ENCODE results near the gene MAST4.

MAST4 gene

GRCh38 chr5:67144183-67144639, 548.0 kb downstream of the MAST4 start:
- H3K27me3 ChIP-seq (ENCODE audit: control insufficient read depth, low read length): no peaks in the 10 kb centered on the region
- H3K9me3 ChIP-seq (ENCODE audit: control insufficient read depth, insufficient read depth, low read length): no peaks in the 10 kb centered on the region
- TF ChIP-seq CTCF (IDR thresholded peaks at IDR 0.05; ENCODE audit: low read depth, low read length, poor library complexity, severe bottlenecking): no peak
- TF ChIP-seq EZH2phosphoT487 (IDR thresholded peaks at IDR 0.05; ENCODE audit: borderline replicate concordance, low read length): no peak
- H3K79me2 ChIP-seq (ENCODE audit: control insufficient read depth, low read length): no peaks in the 10 kb centered on the region
- no peaks in the 10 kb centered on the region for H3K36me3 ChIP-seq (ENCODE audit: control insufficient read depth, low read length)
- H3K27ac ChIP-seq (ENCODE audit: low read depth, low read length): no peak overlapping the region
- H4K20me1 ChIP-seq (ENCODE audit: control insufficient read depth, insufficient read depth, low read depth, low read length): no peaks in the 10 kb centered on the region
- H3F3A ChIP-seq (ENCODE audit: control insufficient read depth, insufficient read depth): no peaks in the 10 kb centered on the region
- H3K4me2 ChIP-seq (ENCODE audit: low read length): no peak overlapping the region
- H3K4me3 ChIP-seq (ENCODE audit: low read length): no peak overlapping the region
- no peaks in the 10 kb centered on the region for H3K4me1 ChIP-seq (ENCODE audit: control insufficient read depth, low read length)
- H3K9me2 ChIP-seq (replicated peaks; ENCODE audit: control insufficient read depth, low read length): no peaks in the 10 kb centered on the region

GRCh38 chr5:67146574-67146973, 550.4 kb downstream of the MAST4 start:
- TF ChIP-seq EZH2phosphoT487 (IDR thresholded peaks at IDR 0.05; ENCODE audit: borderline replicate concordance, low read length) (no peak), CTCF (IDR thresholded peaks at IDR 0.05; ENCODE audit: low read depth, low read length, poor library complexity, severe bottlenecking) (no peak)
- no peaks in the 10 kb centered on the region for H3K79me2 ChIP-seq (ENCODE audit: control insufficient read depth, low read length)
- H3K4me1 ChIP-seq (ENCODE audit: control insufficient read depth, low read length): no peaks in the 10 kb centered on the region
- no peaks in the 10 kb centered on the region for H3K36me3 ChIP-seq (ENCODE audit: control insufficient read depth, low read length)
- H3K9me3 ChIP-seq (ENCODE audit: control insufficient read depth, insufficient read depth, low read length): no peaks in the 10 kb centered on the region
- H3K27ac ChIP-seq (ENCODE audit: low read depth, low read length): no peak overlapping the region
- H3K4me3 ChIP-seq (ENCODE audit: low read length): no peak overlapping the region
- no peaks in the 10 kb centered on the region for H3K9me2 ChIP-seq (replicated peaks; ENCODE audit: control insufficient read depth, low read length)
- H3K27me3 ChIP-seq (ENCODE audit: control insufficient read depth, low read length): no peaks in the 10 kb centered on the region
- H4K20me1 ChIP-seq (ENCODE audit: control insufficient read depth, insufficient read depth, low read depth, low read length): no peaks in the 10 kb centered on the region
- H3F3A ChIP-seq (ENCODE audit: control insufficient read depth, insufficient read depth): no peaks in the 10 kb centered on the region
- H3K4me2 ChIP-seq (ENCODE audit: low read length): no peak overlapping the region

DNA sequence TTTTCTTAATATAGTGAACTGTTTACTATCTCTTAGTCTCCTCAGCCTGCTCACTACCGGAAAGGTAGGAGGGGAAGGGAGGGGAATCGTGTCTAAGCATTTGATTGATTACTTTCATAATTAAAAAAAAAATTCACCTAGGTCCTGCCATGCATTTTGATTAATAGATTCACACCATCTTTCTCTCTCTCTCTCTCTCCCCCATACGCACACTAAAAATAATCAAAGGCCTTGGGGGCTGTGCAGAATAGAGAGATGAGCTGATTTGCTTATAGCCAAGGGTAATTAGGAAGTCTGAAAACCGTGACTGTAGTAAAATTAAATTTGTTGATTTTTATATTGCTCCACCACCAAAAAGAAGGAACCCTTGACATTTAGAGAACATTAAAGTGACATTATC, 550.8 kb downstream of the MAST4 start:
- no peaks in the 10 kb centered on the region for H3K4me1 ChIP-seq (ENCODE audit: control insufficient read depth, low read length)
- no peaks in the 10 kb centered on the region for H3K36me3 ChIP-seq (ENCODE audit: control insufficient read depth, low read length)
- H3K27me3 ChIP-seq (ENCODE audit: control insufficient read depth, low read length): no peaks in the 10 kb centered on the region
- H3K9me2 ChIP-seq (replicated peaks; ENCODE audit: control insufficient read depth, low read length): no peaks in the 10 kb centered on the region
- H3K79me2 ChIP-seq (ENCODE audit: control insufficient read depth, low read length): no peaks in the 10 kb centered on the region
- H3K4me2 ChIP-seq (ENCODE audit: low read length): no peak overlapping the region
- no peak overlapping the region for H3K27ac ChIP-seq (ENCODE audit: low read depth, low read length)
- no peaks in the 10 kb centered on the region for H3K9me3 ChIP-seq (ENCODE audit: control insufficient read depth, insufficient read depth, low read length)
- no peaks in the 10 kb centered on the region for H3F3A ChIP-seq (ENCODE audit: control insufficient read depth, insufficient read depth)
- no peak for TF ChIP-seq CTCF (IDR thresholded peaks at IDR 0.05; ENCODE audit: low read depth, low read length, poor library complexity, severe bottlenecking)
- TF ChIP-seq EZH2phosphoT487 (IDR thresholded peaks at IDR 0.05; ENCODE audit: borderline replicate concordance, low read length): no peak
- H4K20me1 ChIP-seq (ENCODE audit: control insufficient read depth, insufficient read depth, low read depth, low read length): no peaks in the 10 kb centered on the region
- no peak overlapping the region for H3K4me3 ChIP-seq (ENCODE audit: low read length)

Data from DOHH2 (cell line).